HCT116 (cell line): ENCODE measurements around the gene DNAJC19. TPM values are rescaled to one million over a fixed set of nuclear protein-coding genes. Genes with fewer than 3 reads are reported as not detected.

Experiments
- ATAC-seq: fragments of 200-7000 bp; cut with Tn5 transposase; 2 replicates; pipeline ENCODE4 v1.9.1; 2020; ENCODE audit warnings: mild to moderate bottlenecking, moderate library complexity
- BruUV-seq: library from RNA; stranded (reverse); fragments of 400-500 nt; replicated peaks from 2 replicates; lab custom pipeline; 2021; lab: Mats Ljungman, UMichigan
- CTCF ChIA-PET: fragments of 300-600 bp; sonication (Branson Sonifier 250); formaldehyde crosslinking; loops from one replicate; lab custom pipeline; 2021; ENCODE audit warnings: antibody characterized with exemption; lab: Charles Lee
- POLR2A ChIA-PET: fragments of 300-600, 350-600 bp; sonication (Branson Sonifier 250); formaldehyde crosslinking; loops from one replicate; lab custom pipeline; 2021; ENCODE audit warnings: antibody characterized with exemption; lab: Charles Lee
- RAD21 ChIA-PET, 2 experiments: fragments of 300-600 bp; sonication (Branson Sonifier 250); formaldehyde crosslinking; loops; one replicate each; lab custom pipeline; 2023; ENCODE audit warnings: low total read pairs in 2 of 2; ENCODE audit not compliant: uncharacterized antibody in 2 of 2, unreplicated experiment in 2 of 2, low non-redundant PET in 1 of 2; lab: Charles Lee
- DNase-seq: peaks from one replicate; pipeline ENCODE4 v3.0.0-alpha.2; 2010; ENCODE audit warnings: low read depth, low spot score
- H2AFZ ChIP-seq: fragments of 200-600 bp; shearing (Covaris generic), sonication (generic); 2 replicates; pipeline ENCODE4 v1.6.1; 2017; ENCODE audit warnings: low read depth, mixed run types, mixed read lengths, antibody characterized with exemption, low read length; ENCODE audit not compliant: poor library complexity, severe bottlenecking
- H3K27ac ChIP-seq: 2 replicates; pipeline ENCODE4 v1.5.1; 2012; ENCODE audit warnings: low read depth, low read length
- H3K27me3 ChIP-seq: fragments of 200-600 bp; sonication (generic); 2 replicates; pipeline ENCODE4 v1.6.1; 2016; ENCODE audit warnings: mixed run types, low read length, mixed read lengths; ENCODE audit not compliant: insufficient read depth
- H3K36me3 ChIP-seq, 2 experiments: fragments of 200-500 bp in 1 of 2; fragments of 200-600 bp in 1 of 2; sonication (Bioruptor generic) in 1 of 2; sonication (generic) in 1 of 2; 2 replicates each; pipeline versions ENCODE4 v1.5.1 to v1.6.1; 2014 to 2016; ENCODE audit warnings: low read length in 2 of 2, inconsistent platforms in 1 of 2, mixed read lengths in 1 of 2, mixed run types in 1 of 2; ENCODE audit not compliant: insufficient read depth in 2 of 2, control insufficient read depth in 1 of 2
- H3K4me1 ChIP-seq, 2 experiments: fragments of 200-600 bp in 1 of 2; sonication (generic) in 1 of 2; 2 replicates each; pipeline versions ENCODE4 v1.5.1 to v1.6.1; 2012 to 2017; ENCODE audit warnings: low read length in 2 of 2, inconsistent platforms in 1 of 2, mild to moderate bottlenecking in 1 of 2, mixed read lengths in 1 of 2, mixed run types in 1 of 2, moderate library complexity in 1 of 2; ENCODE audit not compliant: insufficient read depth in 2 of 2, control insufficient read depth in 1 of 2
- H3K4me2 ChIP-seq: fragments of 200-600 bp; sonication (generic); 2 replicates; pipeline ENCODE4 v1.6.1; 2017; ENCODE audit warnings: mixed run types, low read length, mixed read lengths
- H3K4me3 ChIP-seq, 2 experiments: fragments of 200-600 bp in 1 of 2; sonication (generic) in 1 of 2; replicated peaks in 1 of 2; 2 replicates each; pipeline ENCODE4 v1.5.1; 2011 to 2016; ENCODE audit warnings: low read length in 2 of 2, control low read depth in 1 of 2, low read depth in 1 of 2, mild to moderate bottlenecking in 1 of 2, mixed read lengths in 1 of 2, mixed run types in 1 of 2
- H3K79me2 ChIP-seq: fragments of 200-600 bp; sonication (generic); 2 replicates; pipeline ENCODE4 v1.6.1; 2017; ENCODE audit warnings: mild to moderate bottlenecking, mixed run types, low read length, moderate library complexity, mixed read lengths; ENCODE audit not compliant: insufficient read depth
- H3K9ac ChIP-seq: fragments of 200-600 bp; sonication (generic); 2 replicates; pipeline ENCODE4 v1.6.1; 2016; ENCODE audit warnings: low read length, mixed read lengths
- H3K9me2 ChIP-seq: fragments of 200-600 bp; sonication (generic), shearing (Covaris generic); 2 replicates; pipeline ENCODE4 v1.6.1; 2017; ENCODE audit warnings: mixed run types, mild to moderate bottlenecking, moderate library complexity; ENCODE audit not compliant: insufficient read depth
- H3K9me3 ChIP-seq, 2 experiments: fragments of 200-500 bp in 1 of 2; fragments of 200-600 bp in 1 of 2; sonication (Bioruptor generic) in 1 of 2; sonication (generic) in 1 of 2; 2 replicates each; pipeline ENCODE4 v1.6.1; 2014 to 2017; ENCODE audit warnings: low read length in 2 of 2, mixed read lengths in 2 of 2, inconsistent platforms in 1 of 2, low read depth in 1 of 2, mild to moderate bottlenecking in 1 of 2, mixed run types in 1 of 2, moderate library complexity in 1 of 2; ENCODE audit not compliant: control insufficient read depth in 1 of 2, insufficient read depth in 1 of 2
- H4K20me1 ChIP-seq: fragments of 200-600 bp; sonication (generic), shearing (Covaris generic); 2 replicates; pipeline ENCODE4 v1.6.1; 2017; ENCODE audit warnings: mixed run types, mild to moderate bottlenecking, moderate library complexity; ENCODE audit not compliant: insufficient read depth
- ATF3 ChIP-seq: IDR thresholded peaks from 2 replicates; pipeline ENCODE4 v1.6.1; 2012
- CBX3 ChIP-seq: IDR thresholded peaks from 2 replicates; pipeline ENCODE4 v1.6.1; 2012; ENCODE audit warnings: low read depth
- CEBPB ChIP-seq: IDR thresholded peaks from 2 replicates; pipeline ENCODE4 v1.6.1; 2012; ENCODE audit warnings: low read depth
- EGR1 ChIP-seq: IDR thresholded peaks from 2 replicates; pipeline ENCODE4 v1.6.1; 2012; ENCODE audit warnings: low read depth
- EZH2 ChIP-seq: fragments of 200-600 bp; sonication (generic); IDR thresholded peaks from 2 replicates; pipeline ENCODE4 v1.6.1; 2017; ENCODE audit warnings: antibody characterized with exemption, mixed run types
- EZH2phosphoT487 ChIP-seq: fragments of 200-600 bp; IDR thresholded peaks from 2 replicates; pipeline ENCODE4 v1.6.1; 2018; ENCODE audit warnings: antibody characterized with exemption, borderline replicate concordance
- JUND ChIP-seq: IDR thresholded peaks from 2 replicates; pipeline ENCODE4 v1.6.1; 2012
- POLR2A ChIP-seq: IDR thresholded peaks from 2 replicates; pipeline ENCODE4 v1.7.0; 2011; ENCODE audit warnings: borderline replicate concordance; ENCODE audit not compliant: insufficient read depth, insufficient read length; ENCODE audit errors: extremely low read depth
- POLR2AphosphoS5 ChIP-seq: IDR thresholded peaks from 2 replicates; pipeline ENCODE4 v1.6.1; 2011; ENCODE audit warnings: mild to moderate bottlenecking, low read depth, low read length, moderate library complexity
- RAD21 ChIP-seq: IDR thresholded peaks from 2 replicates; pipeline ENCODE4 v1.6.1; 2012; ENCODE audit warnings: low read depth, mild to moderate bottlenecking
- REST ChIP-seq: IDR thresholded peaks from 2 replicates; pipeline ENCODE4 v1.6.1; 2012; ENCODE audit warnings: low read depth
- SIN3A ChIP-seq: IDR thresholded peaks from 2 replicates; pipeline ENCODE4 v1.6.1; 2012; ENCODE audit warnings: low read depth
- SP1 ChIP-seq: IDR thresholded peaks from 2 replicates; pipeline ENCODE4 v1.6.1; 2012; ENCODE audit warnings: low read depth
- SRF ChIP-seq: IDR thresholded peaks from 2 replicates; pipeline ENCODE4 v1.6.1; 2012; ENCODE audit warnings: low read depth
- TCF7L2 ChIP-seq: IDR thresholded peaks from 2 replicates; pipeline ENCODE4 v1.7.0; 2011; ENCODE audit warnings: borderline replicate concordance, inconsistent platforms; ENCODE audit not compliant: insufficient read depth, insufficient read length; ENCODE audit errors: extremely low read depth
- YY1 ChIP-seq: IDR thresholded peaks from 2 replicates; pipeline ENCODE4 v1.6.1; 2011; ENCODE audit warnings: low read length, low read depth, moderate library complexity, mild to moderate bottlenecking; ENCODE audit not compliant: insufficient replicate concordance; ENCODE audit errors: extremely low read depth
- ZFX ChIP-seq: fragments of 450-650 bp; IDR thresholded peaks from 2 replicates; pipeline ENCODE4 v1.6.1; 2017
- intact Hi-C: fragments of 100-400 bp; cut with micrococcal nuclease; formaldehyde crosslinking; loops from 2 replicates; pipeline ENCODE4 v1.10.0; 2022
- total RNA-seq: library from RNA; stranded (reverse); gene quantifications from one replicate; pipeline ENCODE4 v1.2.1, GENCODE V29; 2021; ENCODE audit not compliant: unreplicated experiment
- TF ChIP-seq, protein P1 (sequence below), 3 experiments: fragments of 200-600 bp in 1 of 3; sonication (generic) in 1 of 3; IDR thresholded peaks in 2 of 3; conservative IDR thresholded peaks in 1 of 3; 2 replicates each; pipeline ENCODE4 v1.5.1; 2012 to 2017; ENCODE audit warnings: low read depth in 2 of 3, low read length in 2 of 3, antibody characterized with exemption in 1 of 3, borderline replicate concordance in 1 of 3, control low read depth in 1 of 3, mild to moderate bottlenecking in 1 of 3, mixed read lengths in 1 of 3, mixed run types in 1 of 3, moderate library complexity in 1 of 3; ENCODE audit not compliant: insufficient read depth in 1 of 3

Gene DNAJC19
- total RNA-seq, 1 experiment from 2014 or later: 61.2 TPM

- H3K4me2 ChIP-seq: no peak overlapping the region
- BruUV-seq: no TSS peak
- H3K4me1 ChIP-seq: no peaks in the 10 kb centered on the region
- ChIA-PET CTCF (no interaction called here), RAD21 (no interaction called here), POLR2A (no interaction called here)
- intact Hi-C loops: no loop called here
- no peak for ATAC-seq
- no peak overlapping the region for H3K4me3 ChIP-seq
- H3K79me2 ChIP-seq: no peaks in the 10 kb centered on the region; the same call in none of the 2 replicates
- TF ChIP-seq, protein P1, sequence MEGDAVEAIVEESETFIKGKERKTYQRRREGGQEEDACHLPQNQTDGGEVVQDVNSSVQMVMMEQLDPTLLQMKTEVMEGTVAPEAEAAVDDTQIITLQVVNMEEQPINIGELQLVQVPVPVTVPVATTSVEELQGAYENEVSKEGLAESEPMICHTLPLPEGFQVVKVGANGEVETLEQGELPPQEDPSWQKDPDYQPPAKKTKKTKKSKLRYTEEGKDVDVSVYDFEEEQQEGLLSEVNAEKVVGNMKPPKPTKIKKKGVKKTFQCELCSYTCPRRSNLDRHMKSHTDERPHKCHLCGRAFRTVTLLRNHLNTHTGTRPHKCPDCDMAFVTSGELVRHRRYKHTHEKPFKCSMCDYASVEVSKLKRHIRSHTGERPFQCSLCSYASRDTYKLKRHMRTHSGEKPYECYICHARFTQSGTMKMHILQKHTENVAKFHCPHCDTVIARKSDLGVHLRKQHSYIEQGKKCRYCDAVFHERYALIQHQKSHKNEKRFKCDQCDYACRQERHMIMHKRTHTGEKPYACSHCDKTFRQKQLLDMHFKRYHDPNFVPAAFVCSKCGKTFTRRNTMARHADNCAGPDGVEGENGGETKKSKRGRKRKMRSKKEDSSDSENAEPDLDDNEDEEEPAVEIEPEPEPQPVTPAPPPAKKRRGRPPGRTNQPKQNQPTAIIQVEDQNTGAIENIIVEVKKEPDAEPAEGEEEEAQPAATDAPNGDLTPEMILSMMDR (IDR thresholded peaks at IDR 0.05 in 2 of 3, conservative IDR thresholded peaks at IDR 0.05 in 1 of 3; ENCODE audit: borderline replicate concordance in 1 of 3, insufficient read depth in 1 of 3, low read depth in 2 of 3, low read length in 2 of 3): no peak
- no peak for TF ChIP-seq POLR2A
- TF ChIP-seq POLR2AphosphoS5: no peak
- TF ChIP-seq TCF7L2: no peak
- TF ChIP-seq EZH2: no peak
- TF ChIP-seq SP1: no peak
- TF ChIP-seq ATF3: no peak
- no peak for TF ChIP-seq YY1
- TF ChIP-seq SRF: no peak
- no peak for TF ChIP-seq EGR1
- no peak for TF ChIP-seq EZH2phosphoT487
- TF ChIP-seq SIN3A: no peak
- no peak for TF ChIP-seq RAD21
- TF ChIP-seq CEBPB: no peak
- TF ChIP-seq CBX3: no peak
- no peak for TF ChIP-seq JUND
- no peak for TF ChIP-seq REST
- TF ChIP-seq ZFX: no peak
- no peak for DNase-seq
- H2AFZ ChIP-seq: no peak overlapping the region
- no peak overlapping the region for H3K27ac ChIP-seq
- H3K36me3 ChIP-seq: peaks cover 9 to 17% of the 10 kb centered on the region in 2 experiments; a peak in 3 of 4 replicates
- peaks cover 5% of the 10 kb centered on the region; the same call in 1 of the 2 replicates for H4K20me1 ChIP-seq
- no peaks in the 10 kb centered on the region for H3K9me2 ChIP-seq
- no peaks in the 10 kb centered on the region for H3K27me3 ChIP-seq
- no peak overlapping the region for H3K9ac ChIP-seq
- H3K9me3 ChIP-seq: no peaks in the 10 kb centered on the region
These were observed 8.9 kb downstream of the DNAJC19 start for GRCh38 chr3:180980611-180981010.
